Measurements from ENCODE around the gene TNFSF9.

The TNFSF9 gene

GRCh38 chr19:6509118-6509971 is 21.5 kb upstream of the TNFSF9 start:
- no peak for DNase-seq (ENCODE audit: low read depth in 1 of 2, low spot score in 1 of 2)
- Histone ChIP-seq H3K27ac (replicated peaks) (no peak overlapping the region), H3K4me3 (replicated peaks; ENCODE audit: insufficient read depth, low read length) (no peak overlapping the region), H3K27me3 (ENCODE audit: insufficient read depth, poor library complexity, severe bottlenecking) (no peaks in the 10 kb centered on the region)
- TF ChIP-seq POLR2AphosphoS5 (IDR thresholded peaks at IDR 0.05; ENCODE audit: low read depth): no peak
- no peak for TF ChIP-seq CTCF (IDR thresholded peaks at IDR 0.05; ENCODE audit: insufficient read depth, low read length)
- TF ChIP-seq SPI1 (IDR thresholded peaks at IDR 0.05; ENCODE audit: borderline replicate concordance, low read depth): no peak
- TF ChIP-seq REST (IDR thresholded peaks at IDR 0.05; ENCODE audit: insufficient replicate concordance, low read depth): no peak
- TF ChIP-seq GABPA (IDR thresholded peaks at IDR 0.05; ENCODE audit: low read depth): no peak

- no peak for DNase-seq (ENCODE audit: low read depth in 1 of 2, low spot score in 1 of 2)
- Histone ChIP-seq H3K27me3 (ENCODE audit: insufficient read depth, poor library complexity, severe bottlenecking) (no peaks in the 10 kb centered on the region), H3K27ac (replicated peaks) (no peak overlapping the region), H3K4me3 (replicated peaks; ENCODE audit: insufficient read depth, low read length) (no peak overlapping the region)
- TF ChIP-seq CTCF (IDR thresholded peaks at IDR 0.05; ENCODE audit: insufficient read depth, low read length) (no peak), REST (IDR thresholded peaks at IDR 0.05; ENCODE audit: insufficient replicate concordance, low read depth) (no peak), SPI1 (IDR thresholded peaks at IDR 0.05; ENCODE audit: borderline replicate concordance, low read depth) (no peak), POLR2AphosphoS5 (IDR thresholded peaks at IDR 0.05; ENCODE audit: low read depth) (no peak), GABPA (IDR thresholded peaks at IDR 0.05; ENCODE audit: low read depth) (no peak)
Observed at GRCh38 chr19:6510618-6511017, 20.2 kb upstream of the TNFSF9 start.

- TF ChIP-seq POLR2AphosphoS5 (IDR thresholded peaks at IDR 0.05; ENCODE audit: low read depth) (no peak), GABPA (IDR thresholded peaks at IDR 0.05; ENCODE audit: low read depth) (no peak), CTCF (IDR thresholded peaks at IDR 0.05; ENCODE audit: insufficient read depth, low read length) (no peak), SPI1 (IDR thresholded peaks at IDR 0.05; ENCODE audit: borderline replicate concordance, low read depth) (no peak), REST (IDR thresholded peaks at IDR 0.05; ENCODE audit: insufficient replicate concordance, low read depth) (no peak)
- no peak for DNase-seq (ENCODE audit: low read depth in 1 of 2, low spot score in 1 of 2)
Observed at GRCh38 chr19:6514089-6514488, 16.7 kb upstream of the TNFSF9 start.

More at GRCh38 chr19:6514089-6514488, 16.7 kb upstream of the TNFSF9 start:
- Histone ChIP-seq H3K27ac (replicated peaks) (no peak overlapping the region), H3K27me3 (ENCODE audit: insufficient read depth, poor library complexity, severe bottlenecking) (no peaks in the 10 kb centered on the region), H3K4me3 (replicated peaks; ENCODE audit: insufficient read depth, low read length) (no peak overlapping the region)

All from HL-60 (cell line).